ENCODE measurements around the gene ZYX. TPM values are rescaled to one million over a fixed set of nuclear protein-coding genes. Genes with fewer than 3 reads are reported as not detected.

ZYX gene
- polyA plus RNA-seq, 1 donor (not counting 4 experiments of a cell fraction or from before 2014, with no cell fraction given): 17.6 TPM

DNA sequence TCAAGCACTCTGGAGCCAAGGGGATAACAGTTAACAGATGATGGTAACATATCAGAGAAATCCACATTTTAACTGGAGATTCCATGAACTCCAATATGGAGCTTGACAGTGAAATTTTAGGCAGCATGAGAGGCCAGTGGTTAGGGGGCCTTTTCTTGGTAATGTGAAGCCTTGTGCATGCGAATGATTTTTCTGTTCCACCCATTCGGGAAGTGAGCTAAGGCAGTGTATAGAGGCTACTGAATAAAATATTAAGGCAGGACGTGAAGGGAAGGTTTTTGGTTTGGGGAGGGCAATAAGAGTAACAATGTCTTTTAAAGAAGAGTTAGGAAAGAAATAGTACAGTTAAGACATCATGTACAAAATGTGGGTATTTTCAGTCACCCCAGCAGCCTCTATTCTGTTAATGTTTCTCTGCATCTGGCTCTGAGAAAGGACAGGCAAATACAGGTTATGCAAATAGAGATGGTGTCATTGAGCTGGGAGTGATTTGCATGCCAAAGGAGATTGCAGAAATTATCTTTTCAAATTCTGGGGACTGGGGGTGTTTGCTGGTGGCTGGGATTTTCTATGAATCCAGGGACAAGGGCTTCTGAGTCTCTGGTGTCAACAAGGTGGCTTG, 55.3 kb downstream of the ZYX start:
- H3K79me2 ChIP-seq (ENCODE audit: control insufficient read depth, insufficient read depth, low read length): no peaks in the 10 kb centered on the region
- dilution Hi-C loops (cut with MboI; ENCODE audit: extremely low pct_ligation_motif_present, low sequenced_read_pairs): no loop called here
- H3K9me1 ChIP-seq (ENCODE audit: control insufficient read depth, extremely low read depth, insufficient read depth, low read length): no peaks in the 10 kb centered on the region
- no peak overlapping the region for H2AFZ ChIP-seq (ENCODE audit: control insufficient read depth, low read length)
- H3K4me1 ChIP-seq (ENCODE audit: control insufficient read depth, extremely low read depth, insufficient read depth, low read length): peaks cover 18% of the 10 kb centered on the region
- no peaks in the 10 kb centered on the region for H3K36me3 ChIP-seq (ENCODE audit: control insufficient read depth in 2 of 2, extremely low read depth in 1 of 2, insufficient read depth in 2 of 2, low read length in 2 of 2)
- no peak overlapping the region for H3K4me3 ChIP-seq (ENCODE audit: control insufficient read depth in 2 of 3, extremely low read depth in 1 of 3, insufficient read depth in 2 of 3, low read depth in 1 of 3, low read length in 3 of 3)
- no peak overlapping the region for H3K9ac ChIP-seq (ENCODE audit: control insufficient read depth, extremely low read depth, insufficient read depth, low read length)
- H3K27ac ChIP-seq (ENCODE audit: control insufficient read depth, insufficient read depth, low read length): no peak overlapping the region
- FAIRE-seq: no peak
- H4K20me1 ChIP-seq (ENCODE audit: control insufficient read depth, extremely low read depth, insufficient read depth, low read length): no peaks in the 10 kb centered on the region
- no peak for TF ChIP-seq EZH2 (IDR thresholded peaks at IDR 0.05; ENCODE audit: low read length)
- TF ChIP-seq, protein P1, sequence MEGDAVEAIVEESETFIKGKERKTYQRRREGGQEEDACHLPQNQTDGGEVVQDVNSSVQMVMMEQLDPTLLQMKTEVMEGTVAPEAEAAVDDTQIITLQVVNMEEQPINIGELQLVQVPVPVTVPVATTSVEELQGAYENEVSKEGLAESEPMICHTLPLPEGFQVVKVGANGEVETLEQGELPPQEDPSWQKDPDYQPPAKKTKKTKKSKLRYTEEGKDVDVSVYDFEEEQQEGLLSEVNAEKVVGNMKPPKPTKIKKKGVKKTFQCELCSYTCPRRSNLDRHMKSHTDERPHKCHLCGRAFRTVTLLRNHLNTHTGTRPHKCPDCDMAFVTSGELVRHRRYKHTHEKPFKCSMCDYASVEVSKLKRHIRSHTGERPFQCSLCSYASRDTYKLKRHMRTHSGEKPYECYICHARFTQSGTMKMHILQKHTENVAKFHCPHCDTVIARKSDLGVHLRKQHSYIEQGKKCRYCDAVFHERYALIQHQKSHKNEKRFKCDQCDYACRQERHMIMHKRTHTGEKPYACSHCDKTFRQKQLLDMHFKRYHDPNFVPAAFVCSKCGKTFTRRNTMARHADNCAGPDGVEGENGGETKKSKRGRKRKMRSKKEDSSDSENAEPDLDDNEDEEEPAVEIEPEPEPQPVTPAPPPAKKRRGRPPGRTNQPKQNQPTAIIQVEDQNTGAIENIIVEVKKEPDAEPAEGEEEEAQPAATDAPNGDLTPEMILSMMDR (optimal IDR thresholded peaks at IDR 0.05 in 1 of 3, IDR thresholded peaks at IDR 0.05 in 1 of 3, conservative IDR thresholded peaks at IDR 0.05 in 1 of 3; ENCODE audit: extremely low read depth in 1 of 3, insufficient read depth in 2 of 3, low read length in 3 of 3): no peak
- H3K4me2 ChIP-seq (ENCODE audit: control insufficient read depth, extremely low read depth, insufficient read depth, low read depth, low read length): no peak overlapping the region
- no peaks in the 10 kb centered on the region for H3K27me3 ChIP-seq (ENCODE audit: control insufficient read depth, extremely low read depth, insufficient read depth, low read length)
- H3K9me3 ChIP-seq (ENCODE audit: control insufficient read depth, low read depth, low read length): no peaks in the 10 kb centered on the region
- no peak for DNase-seq (ENCODE audit: low read depth, low spot score)

GRCh38 chr7:143437578-143437977, 56.4 kb downstream of the ZYX start:
- no peak overlapping the region for H3K4me2 ChIP-seq (ENCODE audit: control insufficient read depth, extremely low read depth, insufficient read depth, low read depth, low read length)
- H3K9me1 ChIP-seq (ENCODE audit: control insufficient read depth, extremely low read depth, insufficient read depth, low read length): no peaks in the 10 kb centered on the region
- H3K27ac ChIP-seq (ENCODE audit: control insufficient read depth, insufficient read depth, low read length): no peak overlapping the region
- no peak overlapping the region for H2AFZ ChIP-seq (ENCODE audit: control insufficient read depth, low read length)
- no peaks in the 10 kb centered on the region for H3K79me2 ChIP-seq (ENCODE audit: control insufficient read depth, insufficient read depth, low read length)
- no peak for DNase-seq (ENCODE audit: low read depth, low spot score)
- H3K4me3 ChIP-seq (ENCODE audit: control insufficient read depth in 2 of 3, extremely low read depth in 1 of 3, insufficient read depth in 2 of 3, low read depth in 1 of 3, low read length in 3 of 3): no peak overlapping the region
- dilution Hi-C loops (cut with MboI; ENCODE audit: extremely low pct_ligation_motif_present, low sequenced_read_pairs): no loop called here
- no peaks in the 10 kb centered on the region for H3K27me3 ChIP-seq (ENCODE audit: control insufficient read depth, extremely low read depth, insufficient read depth, low read length)
- H4K20me1 ChIP-seq (ENCODE audit: control insufficient read depth, extremely low read depth, insufficient read depth, low read length): no peaks in the 10 kb centered on the region
- TF ChIP-seq, protein P1 (optimal IDR thresholded peaks at IDR 0.05 in 1 of 3, IDR thresholded peaks at IDR 0.05 in 1 of 3, conservative IDR thresholded peaks at IDR 0.05 in 1 of 3; ENCODE audit: extremely low read depth in 1 of 3, insufficient read depth in 2 of 3, low read length in 3 of 3): no peak
- no peak for TF ChIP-seq EZH2 (IDR thresholded peaks at IDR 0.05; ENCODE audit: low read length)
- no peak for FAIRE-seq
- no peaks in the 10 kb centered on the region for H3K36me3 ChIP-seq (ENCODE audit: control insufficient read depth in 2 of 2, extremely low read depth in 1 of 2, insufficient read depth in 2 of 2, low read length in 2 of 2)
- H3K9me3 ChIP-seq (ENCODE audit: control insufficient read depth, low read depth, low read length): no peaks in the 10 kb centered on the region
- H3K4me1 ChIP-seq (ENCODE audit: control insufficient read depth, extremely low read depth, insufficient read depth, low read length): peaks cover 18% of the 10 kb centered on the region
- H3K9ac ChIP-seq (ENCODE audit: control insufficient read depth, extremely low read depth, insufficient read depth, low read length): no peak overlapping the region
